Measurements from ENCODE around the gene IRF7.

IRF7 gene

GRCh38 chr11:640021-640706 lies 24.4 kb upstream of the IRF7 start:
- no peak for DNase-seq

GRCh38 chr11:639332-639955 lies 23.7 kb upstream of the IRF7 start:
- no peak for DNase-seq

GRCh38 chr11:638631-639331 lies 23.0 kb upstream of the IRF7 start:
- no peak for DNase-seq

GRCh38 chr11:637593-638521 lies 22.1 kb upstream of the IRF7 start:
- DNase-seq: no peak

- DNase-seq: no peak
Observed at GRCh38 chr11:637333-637592, 21.5 kb upstream of the IRF7 start.

- no peak for DNase-seq
Observed at GRCh38 chr11:636511-637332, 21.0 kb upstream of the IRF7 start, which contains the start of gene DRD4. Gene DRD4 (plus strand): TSS chr11:637269. CDS start chr11:637305, 36 bp downstream.

GRCh38 chr11:635945-636510 lies 20.3 kb upstream of the IRF7 start:
- no peak for DNase-seq

- DNase-seq: no peak
Observed at GRCh38 chr11:630871-631270, 15.1 kb upstream of the IRF7 start.

- DNase-seq: peak; percentile 38
Observed at GRCh38 chr11:629237-629583, 13.5 kb upstream of the IRF7 start.

- no peak for DNase-seq
Observed at GRCh38 chr11:628056-628455, 12.3 kb upstream of the IRF7 start.

- no peak for DNase-seq
Observed at GRCh38 chr11:627308-627576, 11.5 kb upstream of the IRF7 start.

- DNase-seq: no peak
Observed at GRCh38 chr11:626475-627307, 10.9 kb upstream of the IRF7 start, which contains the start of gene SCT. Gene SCT (minus strand): TSS chr11:627181. CDS start chr11:627143, 38 bp downstream.

GRCh38 chr11:625636-626268 lies 10.0 kb upstream of the IRF7 start:
- DNase-seq: no peak

- no peak for DNase-seq
Observed at GRCh38 chr11:624705-625635, 9.2 kb upstream of the IRF7 start, which contains the start of gene CDHR5. Gene CDHR5 (minus strand): TSS chr11:624955. CDS start chr11:624902, 53 bp downstream.

GRCh38 chr11:623999-624704 lies 8.4 kb upstream of the IRF7 start:
- no peak for DNase-seq

GRCh38 chr11:623349-623869 lies 7.7 kb upstream of the IRF7 start:
- DNase-seq: no peak

- DNase-seq: no peak
Observed at GRCh38 chr11:621838-622237, 6.1 kb upstream of the IRF7 start.
